ENCODE data around the gene POLD4.

POLD4 gene

DNA sequence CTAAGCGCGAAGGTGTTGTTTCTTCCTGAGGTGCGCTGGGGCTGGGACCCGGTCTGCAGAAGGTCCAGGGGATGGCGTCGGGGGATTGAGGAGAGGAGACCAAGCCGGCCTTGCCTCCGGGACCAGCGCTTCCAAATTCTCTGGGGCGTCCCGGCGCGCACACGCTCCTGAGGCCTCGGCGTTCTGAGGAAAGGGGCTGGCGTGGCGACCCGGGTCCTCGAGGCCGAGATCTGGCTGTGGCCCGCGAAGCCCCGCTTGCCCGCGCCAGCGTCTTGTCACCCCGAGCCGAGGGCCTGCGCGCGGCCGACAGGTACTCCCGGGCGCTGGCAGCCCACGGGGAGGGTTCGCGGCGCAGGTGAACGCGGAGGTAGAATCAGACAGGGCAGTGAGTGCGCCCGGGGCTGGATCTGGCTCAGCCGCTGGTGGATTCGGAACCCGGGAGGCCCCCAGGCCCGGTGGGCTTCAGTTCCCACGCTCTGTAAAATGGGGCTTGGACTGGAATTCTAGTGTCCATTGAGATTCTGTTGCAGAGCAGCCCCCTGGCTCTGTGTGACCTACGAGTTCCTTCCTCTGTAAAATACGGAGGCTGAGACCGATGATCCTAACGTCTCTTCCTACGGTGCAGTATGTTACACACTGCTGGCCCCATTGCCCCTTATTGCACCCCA lies 35.3 kb downstream of the POLD4 start:
- in situ Hi-C loops (cut with MboI; ENCODE audit: low sequenced_read_pairs), result loop anchor here (10.0 kb wide), 2 partner anchors 53 to 233 kb away; partner anchors contain the start of gene GRK2

DNA sequence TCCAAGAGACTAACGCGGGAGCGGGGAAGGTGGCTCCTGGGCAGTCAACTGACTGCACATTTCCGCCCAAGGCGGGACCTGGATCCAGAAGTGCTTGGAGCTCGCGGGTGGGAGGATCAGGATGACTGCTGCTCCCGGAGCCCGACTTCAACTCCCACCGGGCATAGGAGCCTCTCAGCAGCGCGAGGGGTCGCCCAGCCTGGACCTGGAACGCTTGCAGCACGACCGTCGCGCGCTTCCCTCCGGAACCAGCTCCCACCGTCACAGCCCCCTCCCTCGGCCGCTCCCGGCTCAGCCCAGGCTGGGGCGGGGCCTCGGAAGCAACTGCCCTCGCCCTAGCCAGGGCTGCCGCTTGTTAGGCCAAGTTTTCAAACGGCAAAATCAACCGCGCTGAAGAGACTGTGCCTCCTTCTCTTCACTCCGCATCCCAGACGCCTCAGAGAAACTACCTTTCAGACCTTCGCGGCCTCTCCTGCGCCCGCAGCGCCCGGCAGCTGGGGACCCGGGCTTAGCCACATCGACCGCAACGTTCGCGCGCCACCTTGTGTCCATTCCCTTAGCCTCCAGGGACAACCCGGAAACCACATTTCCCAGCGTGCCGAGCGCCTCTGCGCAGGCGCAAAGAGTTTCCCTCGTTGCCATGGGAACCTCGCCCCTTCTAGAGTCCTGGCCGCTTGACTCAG lies 36.0 kb downstream of the POLD4 start:
- in situ Hi-C loops (cut with MboI; ENCODE audit: low sequenced_read_pairs), result loop anchor here (10.0 kb wide), 2 partner anchors 53 to 233 kb away; partner anchors contain the start of gene GRK2

GRCh38 chr11:67316882-67317204 lies 36.5 kb downstream of the POLD4 start:
- in situ Hi-C loops (cut with MboI; ENCODE audit: low sequenced_read_pairs), result loop anchor here (10.0 kb wide), 2 partner anchors 52 to 232 kb away; partner anchors contain the start of gene GRK2

DNA sequence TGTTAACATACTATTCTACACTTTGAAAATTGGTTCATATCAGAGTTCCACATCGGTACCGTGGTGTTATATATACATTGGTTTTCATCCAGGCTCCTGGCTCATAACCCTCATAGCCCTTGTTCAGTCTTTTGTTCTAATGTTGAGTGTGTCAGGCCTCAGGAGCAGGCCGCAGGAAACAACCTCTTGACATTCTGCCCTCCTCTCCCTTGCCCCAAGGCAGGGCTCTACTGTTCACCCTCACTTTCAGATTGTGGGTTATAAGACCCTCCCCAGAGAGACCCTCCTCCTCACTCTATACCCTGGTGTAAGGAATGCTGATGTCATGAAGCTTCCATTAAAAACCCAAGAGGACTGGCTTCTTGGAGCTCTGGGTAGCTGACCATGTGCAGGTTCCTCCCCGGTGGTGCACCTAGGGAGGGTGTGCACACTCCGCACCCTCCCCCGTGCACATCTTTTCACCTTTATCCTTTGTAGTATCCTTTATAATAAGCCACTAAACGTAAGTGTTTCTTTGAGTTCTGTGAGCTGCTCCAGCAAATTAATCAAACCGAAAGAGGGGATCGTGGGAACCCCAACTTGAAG lies 37.9 kb downstream of the POLD4 start:
- in situ Hi-C loops (cut with MboI; ENCODE audit: low sequenced_read_pairs), result loop anchor here (10.0 kb wide), 2 partner anchors 51 to 231 kb away; partner anchors contain the start of gene GRK2

- in situ Hi-C loops (cut with MboI; ENCODE audit: low sequenced_read_pairs), result loop anchor here (10.0 kb wide), 2 partner anchors 49 to 229 kb away; partner anchors contain the start of gene GRK2
Measured at GRCh38 chr11:67314218-67314617, 39.1 kb downstream of the POLD4 start.

DNA sequence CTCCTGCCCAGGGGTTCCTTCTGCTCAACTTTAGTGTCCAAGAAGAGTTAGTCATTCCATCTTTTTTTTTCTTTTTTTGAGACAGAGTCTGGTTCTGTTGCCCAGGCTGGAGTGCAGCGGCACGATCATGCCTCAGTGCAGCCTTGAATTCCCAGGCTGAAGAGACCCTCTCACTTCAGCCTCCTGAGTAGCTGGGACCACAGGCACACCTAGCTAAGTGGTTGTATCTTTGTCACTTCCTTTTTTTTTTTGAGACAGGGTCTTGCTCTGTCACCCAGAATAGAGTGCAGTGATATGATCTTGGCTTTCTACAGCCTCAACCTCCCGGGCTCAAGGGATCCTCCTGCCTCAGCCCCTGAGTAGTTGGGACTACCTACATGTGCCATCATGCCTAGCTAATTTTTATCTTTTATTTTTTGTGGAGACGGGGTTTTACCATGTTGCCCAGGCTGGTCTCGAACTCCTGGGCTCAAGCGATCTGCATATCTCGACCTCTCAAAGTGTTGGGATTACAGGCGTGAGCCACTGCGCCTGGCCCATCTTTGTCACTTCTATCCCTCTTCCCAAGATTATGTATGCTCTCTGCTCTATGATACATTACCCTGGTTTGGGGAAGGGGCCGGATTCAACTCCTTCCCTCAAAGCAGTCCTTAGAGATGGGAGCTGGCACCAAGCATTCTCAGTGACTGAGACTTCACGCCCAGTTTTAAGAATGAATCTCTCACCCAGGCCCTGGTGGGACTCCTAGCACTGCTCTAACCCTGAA lies 40.0 kb downstream of the POLD4 start:
- in situ Hi-C loops (cut with MboI; ENCODE audit: low sequenced_read_pairs), result loop anchor here (10.0 kb wide), 2 partner anchors 49 to 229 kb away; partner anchors contain the start of gene GRK2

GRCh38 chr11:67312187-67313021 lies 40.9 kb downstream of the POLD4 start:
- in situ Hi-C loops (cut with MboI; ENCODE audit: low sequenced_read_pairs), result loop anchor here (10.0 kb wide), 2 partner anchors 48 to 228 kb away; partner anchors contain the start of gene GRK2

DNA sequence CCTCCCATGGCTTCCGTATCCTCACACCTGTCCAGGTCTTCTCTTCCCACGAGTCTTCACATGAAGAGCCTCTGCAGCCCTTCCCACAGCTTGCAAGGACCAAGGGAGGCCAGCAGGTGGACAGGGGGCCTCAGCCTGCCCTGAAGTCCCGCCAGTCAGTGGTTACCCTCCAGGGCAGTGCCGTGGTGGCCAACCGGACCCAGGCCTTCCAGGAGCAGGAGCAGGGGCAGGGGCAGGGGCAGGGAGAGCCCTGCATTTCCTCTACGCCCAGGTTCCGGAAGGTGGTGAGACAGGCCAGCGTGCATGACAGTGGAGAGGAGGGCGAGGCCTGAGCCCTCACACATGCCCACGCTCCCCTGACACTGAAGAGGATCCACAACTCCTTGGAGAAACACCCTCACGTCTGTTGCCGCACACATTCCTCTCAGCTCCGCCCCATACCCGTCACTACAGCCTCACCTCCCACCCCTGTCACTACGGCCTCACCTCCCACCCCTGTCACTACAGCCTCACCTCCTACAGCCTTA lies 41.7 kb downstream of the POLD4 start:
- in situ Hi-C loops (cut with MboI; ENCODE audit: low sequenced_read_pairs), result loop anchor here (10.0 kb wide), 2 partner anchors 47 to 227 kb away; partner anchors contain the start of gene GRK2

- in situ Hi-C loops (cut with MboI; ENCODE audit: low sequenced_read_pairs), result loop anchor here (10.0 kb wide), 2 partner anchors 46 to 226 kb away; partner anchors contain the start of gene GRK2
Measured at GRCh38 chr11:67311051-67311555, 42.2 kb downstream of the POLD4 start.

- in situ Hi-C loops (cut with MboI; ENCODE audit: low sequenced_read_pairs), result loop anchor here (10.0 kb wide), 2 partner anchors 46 to 226 kb away; partner anchors contain the start of gene GRK2
Measured at GRCh38 chr11:67310246-67311050, 42.9 kb downstream of the POLD4 start.

DNA sequence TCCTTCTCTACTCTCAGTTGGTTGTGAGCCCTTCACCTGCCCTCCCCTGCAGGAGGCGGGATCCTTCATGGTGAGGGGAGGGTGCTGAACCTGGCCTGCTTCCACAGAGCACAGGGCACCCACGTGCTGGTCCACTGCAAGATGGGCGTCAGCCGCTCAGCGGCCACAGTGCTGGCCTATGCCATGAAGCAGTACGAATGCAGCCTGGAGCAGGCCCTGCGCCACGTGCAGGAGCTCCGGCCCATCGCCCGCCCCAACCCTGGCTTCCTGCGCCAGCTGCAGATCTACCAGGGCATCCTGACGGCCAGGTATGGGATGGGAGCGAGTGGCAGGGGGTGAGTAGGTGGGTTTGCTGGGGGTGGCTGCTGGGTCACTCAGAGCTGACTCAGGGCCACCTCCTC lies 43.7 kb downstream of the POLD4 start:
- in situ Hi-C loops (cut with MboI; ENCODE audit: low sequenced_read_pairs), result loop anchor here (10.0 kb wide), 2 partner anchors 45 to 225 kb away; partner anchors contain the start of gene GRK2

GRCh38 chr11:67309166-67309565 lies 44.2 kb downstream of the POLD4 start:
- in situ Hi-C loops (cut with MboI; ENCODE audit: low sequenced_read_pairs), result no loop called here

DNA sequence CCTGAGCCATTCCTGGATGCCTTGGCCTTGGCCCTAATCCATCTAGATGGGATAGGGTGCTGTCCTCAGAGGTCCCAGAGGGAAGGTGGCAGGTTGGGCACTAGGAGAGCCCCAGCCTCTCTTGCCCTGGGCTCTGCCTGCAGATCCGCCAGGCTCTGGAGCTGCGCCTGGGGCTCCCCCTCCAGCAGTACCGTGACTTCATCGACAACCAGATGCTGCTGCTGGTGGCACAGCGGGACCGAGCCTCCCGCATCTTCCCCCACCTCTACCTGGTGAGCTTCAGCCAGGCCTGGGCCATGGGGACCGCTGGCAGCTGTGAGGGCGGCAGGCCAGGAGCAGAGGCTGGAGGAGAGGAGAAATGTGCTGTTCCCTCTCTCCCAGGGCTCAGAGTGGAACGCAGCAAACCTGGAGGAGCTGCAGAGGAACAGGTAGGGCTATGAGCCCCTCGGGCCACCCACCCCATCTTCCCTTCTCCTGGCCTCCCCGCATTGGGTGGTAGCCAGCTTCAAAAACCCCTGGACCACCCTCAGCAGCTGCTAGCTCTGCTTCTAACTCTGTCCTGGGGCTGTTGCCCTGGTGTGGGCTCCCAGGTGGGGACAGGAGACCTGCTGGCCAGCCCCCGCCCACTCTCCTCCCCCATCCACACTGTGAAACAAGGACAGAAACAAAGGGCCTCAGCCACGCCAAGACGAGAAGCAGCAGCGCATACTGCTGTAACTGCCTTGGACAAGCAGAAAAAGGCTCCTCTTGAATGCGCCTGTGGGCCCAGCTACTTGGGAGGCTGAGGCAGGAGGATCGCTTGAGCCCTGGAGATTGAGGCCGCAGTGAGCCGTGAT lies 45.1 kb downstream of the POLD4 start:
- in situ Hi-C loops (cut with MboI; ENCODE audit: low sequenced_read_pairs), result no loop called here

- in situ Hi-C loops (cut with MboI; ENCODE audit: low sequenced_read_pairs), result no loop called here
Measured at GRCh38 chr11:67307545-67308001, 45.8 kb downstream of the POLD4 start.

DNA sequence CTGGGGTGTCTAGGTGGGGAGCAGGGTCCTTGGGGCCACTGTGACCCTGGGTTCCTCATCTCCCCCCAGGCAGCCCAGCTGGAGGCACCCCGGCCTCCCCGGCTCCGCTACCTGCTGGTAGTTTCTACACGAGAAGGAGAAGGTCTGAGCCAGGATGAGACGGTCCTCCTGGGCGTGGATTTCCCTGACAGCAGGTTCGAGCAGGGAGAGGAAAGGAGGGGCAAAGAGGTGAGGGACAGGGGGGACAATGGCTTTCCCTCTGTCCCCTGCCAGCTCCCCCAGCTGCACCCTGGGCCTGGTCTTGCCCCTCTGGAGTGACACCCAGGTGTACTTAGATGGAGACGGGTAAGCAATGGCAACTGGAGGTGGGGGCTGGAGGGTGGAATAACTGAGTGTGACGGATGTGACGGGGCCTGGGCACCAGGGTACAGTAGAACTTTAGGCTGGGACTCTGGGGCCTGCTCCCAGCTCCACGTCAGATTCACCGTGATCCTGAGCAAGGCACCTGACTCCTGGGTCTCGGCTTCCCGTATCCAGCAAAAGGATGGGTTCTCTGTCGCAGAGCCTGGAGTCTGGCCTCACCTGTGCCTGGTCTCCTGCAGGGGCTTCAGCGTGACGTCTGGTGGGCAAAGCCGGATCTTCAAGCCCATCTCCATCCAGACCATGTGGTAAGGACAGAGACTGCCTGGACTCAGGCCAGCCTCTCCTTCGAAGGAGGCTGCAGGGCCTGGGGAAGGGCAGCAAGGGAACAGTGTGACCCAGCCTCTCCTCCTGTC lies 46.4 kb downstream of the POLD4 start:
- in situ Hi-C loops (cut with MboI; ENCODE audit: low sequenced_read_pairs), result no loop called here

DNA sequence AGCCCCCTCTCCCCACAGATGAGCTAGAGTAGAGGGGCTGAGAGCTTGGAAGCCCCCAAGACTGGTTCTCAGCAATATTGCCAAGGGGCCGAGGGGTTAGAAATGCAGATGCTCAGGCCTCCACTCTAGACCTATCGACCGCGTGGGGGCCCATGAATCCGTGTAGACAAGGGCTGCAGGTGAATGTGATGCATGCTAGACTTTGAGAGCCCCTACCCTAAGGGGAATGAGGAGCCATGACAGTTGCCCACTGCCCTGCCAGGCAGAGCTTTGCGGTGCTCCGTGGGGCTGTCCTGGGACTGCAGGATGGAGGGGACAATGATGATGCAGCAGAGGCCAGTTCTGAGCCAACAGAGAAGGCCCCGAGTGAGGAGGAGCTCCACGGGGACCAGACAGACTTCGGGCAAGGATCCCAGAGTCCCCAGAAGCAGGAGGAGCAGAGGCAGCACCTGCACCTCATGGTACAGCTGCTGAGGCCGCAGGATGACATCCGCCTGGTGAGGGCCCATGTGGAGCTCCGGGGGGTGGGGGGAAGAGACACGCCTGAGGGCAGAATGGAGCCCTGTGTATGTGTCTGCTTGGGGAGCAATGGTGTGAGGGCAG lies 48.7 kb downstream of the POLD4 start:
- in situ Hi-C loops (cut with MboI; ENCODE audit: low sequenced_read_pairs), result no loop called here
